Measurements from ENCODE around the gene LRRC61.

Gene LRRC61

DNA sequence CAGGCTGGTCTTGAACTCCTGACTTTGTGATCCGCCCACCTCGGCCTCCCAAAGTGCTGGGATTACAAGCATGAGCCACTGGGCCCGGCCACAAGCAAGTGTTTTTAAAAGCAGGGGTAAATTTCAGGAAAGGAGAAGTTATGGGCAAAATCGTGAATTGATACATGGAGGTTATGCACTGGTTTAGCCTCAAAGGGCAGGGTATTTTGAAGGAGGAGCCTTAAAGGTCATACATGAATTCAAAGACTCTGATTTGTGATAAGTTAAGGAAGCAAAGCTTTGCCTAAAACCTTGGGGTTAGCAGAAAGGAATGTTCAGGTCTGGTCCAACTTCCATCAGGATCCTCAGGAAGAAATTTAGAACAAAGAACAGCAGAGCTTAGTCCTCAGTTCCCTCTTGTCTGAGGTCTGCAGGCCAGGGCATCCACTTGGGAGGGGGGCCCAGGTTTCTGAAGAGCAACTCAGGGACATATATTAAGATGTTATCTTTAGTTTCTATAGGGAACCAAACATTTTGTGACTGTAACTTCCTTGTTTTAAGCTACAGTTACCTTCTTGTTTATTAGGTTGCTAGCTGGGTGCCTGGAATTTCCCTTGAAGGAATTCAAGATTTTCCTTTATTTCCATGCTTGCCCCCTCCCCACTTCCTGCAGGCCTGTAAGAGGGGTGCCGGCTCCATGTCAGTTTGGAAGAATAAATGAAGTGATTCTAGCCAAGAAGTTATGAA, 42.7 kb downstream of the LRRC61 start:
- Histone ChIP-seq H3K4me3 (ENCODE audit: insufficient read depth, low read length, poor library complexity, severe bottlenecking) (no peak overlapping the region), H3K36me3 (ENCODE audit: low read length) (no peaks in the 10 kb centered on the region), H3F3A (ENCODE audit: insufficient read depth) (peaks cover 11% of the 10 kb centered on the region; the same call in 1 of the 2 replicates), H4K20me1 (ENCODE audit: low read depth, low read length) (no peaks in the 10 kb centered on the region), H3K9ac (ENCODE audit: low read length) (no peak overlapping the region), H3K9me3 (ENCODE audit: insufficient read depth, low read length) (no peaks in the 10 kb centered on the region), H3K27me3 (ENCODE audit: low read length) (no peaks in the 10 kb centered on the region), H3K27ac (ENCODE audit: low read depth, low read length) (no peak overlapping the region), H3K79me2 (ENCODE audit: insufficient read depth, low read length) (no peaks in the 10 kb centered on the region), H3K9me2 (replicated peaks; ENCODE audit: insufficient read depth, low read length) (no peaks in the 10 kb centered on the region), H2AFZ (ENCODE audit: low read depth, low read length, severe bottlenecking) (no peak overlapping the region), H3K4me2 (ENCODE audit: low read depth, low read length, poor library complexity, severe bottlenecking) (no peak overlapping the region)
- no peak for TF ChIP-seq EZH2phosphoT487 (conservative IDR thresholded peaks at IDR 0.05; ENCODE audit: low read length)
- TF ChIP-seq, protein P1, sequence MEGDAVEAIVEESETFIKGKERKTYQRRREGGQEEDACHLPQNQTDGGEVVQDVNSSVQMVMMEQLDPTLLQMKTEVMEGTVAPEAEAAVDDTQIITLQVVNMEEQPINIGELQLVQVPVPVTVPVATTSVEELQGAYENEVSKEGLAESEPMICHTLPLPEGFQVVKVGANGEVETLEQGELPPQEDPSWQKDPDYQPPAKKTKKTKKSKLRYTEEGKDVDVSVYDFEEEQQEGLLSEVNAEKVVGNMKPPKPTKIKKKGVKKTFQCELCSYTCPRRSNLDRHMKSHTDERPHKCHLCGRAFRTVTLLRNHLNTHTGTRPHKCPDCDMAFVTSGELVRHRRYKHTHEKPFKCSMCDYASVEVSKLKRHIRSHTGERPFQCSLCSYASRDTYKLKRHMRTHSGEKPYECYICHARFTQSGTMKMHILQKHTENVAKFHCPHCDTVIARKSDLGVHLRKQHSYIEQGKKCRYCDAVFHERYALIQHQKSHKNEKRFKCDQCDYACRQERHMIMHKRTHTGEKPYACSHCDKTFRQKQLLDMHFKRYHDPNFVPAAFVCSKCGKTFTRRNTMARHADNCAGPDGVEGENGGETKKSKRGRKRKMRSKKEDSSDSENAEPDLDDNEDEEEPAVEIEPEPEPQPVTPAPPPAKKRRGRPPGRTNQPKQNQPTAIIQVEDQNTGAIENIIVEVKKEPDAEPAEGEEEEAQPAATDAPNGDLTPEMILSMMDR (IDR thresholded peaks at IDR 0.05; ENCODE audit: insufficient read depth, low read length, poor library complexity, severe bottlenecking), result no peak

DNA sequence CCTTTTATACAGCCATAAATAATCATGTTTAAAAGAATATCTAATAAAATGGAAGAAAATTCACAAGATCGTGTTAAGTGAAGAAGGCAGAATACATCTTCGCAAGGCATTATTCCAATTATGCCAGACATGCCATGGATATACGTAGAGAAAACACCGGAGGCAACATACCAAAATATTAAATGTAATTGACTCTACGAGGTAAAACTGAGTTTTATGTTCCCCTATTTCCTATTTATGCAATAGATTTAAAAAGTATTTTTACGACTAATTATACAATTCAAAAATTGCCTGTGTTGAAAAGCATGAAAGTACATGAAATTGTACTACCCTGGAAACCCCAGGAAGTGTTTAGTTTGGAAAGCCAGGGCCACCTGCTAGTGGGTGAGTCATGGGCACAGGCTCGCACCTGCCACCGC, 44.5 kb downstream of the LRRC61 start:
- TF ChIP-seq, protein P1 (IDR thresholded peaks at IDR 0.05; ENCODE audit: insufficient read depth, low read length, poor library complexity, severe bottlenecking), result no peak
- Histone ChIP-seq H3K9me3 (ENCODE audit: insufficient read depth, low read length) (no peaks in the 10 kb centered on the region), H3K4me2 (ENCODE audit: low read depth, low read length, poor library complexity, severe bottlenecking) (peak overlapping the region; percentile 73), H3K27me3 (ENCODE audit: low read length) (no peaks in the 10 kb centered on the region), H3K9me2 (replicated peaks; ENCODE audit: insufficient read depth, low read length) (no peaks in the 10 kb centered on the region), H4K20me1 (ENCODE audit: low read depth, low read length) (no peaks in the 10 kb centered on the region), H3F3A (ENCODE audit: insufficient read depth) (peaks cover 11% of the 10 kb centered on the region; the same call in 1 of the 2 replicates), H3K27ac (ENCODE audit: low read depth, low read length) (peak overlapping the region; percentile 37), H2AFZ (ENCODE audit: low read depth, low read length, severe bottlenecking) (peak overlapping the region; percentile 57), H3K36me3 (ENCODE audit: low read length) (no peaks in the 10 kb centered on the region), H3K4me3 (ENCODE audit: insufficient read depth, low read length, poor library complexity, severe bottlenecking) (peak overlapping the region; percentile 58), H3K79me2 (ENCODE audit: insufficient read depth, low read length) (no peaks in the 10 kb centered on the region), H3K9ac (ENCODE audit: low read length) (no peak overlapping the region)

DNA sequence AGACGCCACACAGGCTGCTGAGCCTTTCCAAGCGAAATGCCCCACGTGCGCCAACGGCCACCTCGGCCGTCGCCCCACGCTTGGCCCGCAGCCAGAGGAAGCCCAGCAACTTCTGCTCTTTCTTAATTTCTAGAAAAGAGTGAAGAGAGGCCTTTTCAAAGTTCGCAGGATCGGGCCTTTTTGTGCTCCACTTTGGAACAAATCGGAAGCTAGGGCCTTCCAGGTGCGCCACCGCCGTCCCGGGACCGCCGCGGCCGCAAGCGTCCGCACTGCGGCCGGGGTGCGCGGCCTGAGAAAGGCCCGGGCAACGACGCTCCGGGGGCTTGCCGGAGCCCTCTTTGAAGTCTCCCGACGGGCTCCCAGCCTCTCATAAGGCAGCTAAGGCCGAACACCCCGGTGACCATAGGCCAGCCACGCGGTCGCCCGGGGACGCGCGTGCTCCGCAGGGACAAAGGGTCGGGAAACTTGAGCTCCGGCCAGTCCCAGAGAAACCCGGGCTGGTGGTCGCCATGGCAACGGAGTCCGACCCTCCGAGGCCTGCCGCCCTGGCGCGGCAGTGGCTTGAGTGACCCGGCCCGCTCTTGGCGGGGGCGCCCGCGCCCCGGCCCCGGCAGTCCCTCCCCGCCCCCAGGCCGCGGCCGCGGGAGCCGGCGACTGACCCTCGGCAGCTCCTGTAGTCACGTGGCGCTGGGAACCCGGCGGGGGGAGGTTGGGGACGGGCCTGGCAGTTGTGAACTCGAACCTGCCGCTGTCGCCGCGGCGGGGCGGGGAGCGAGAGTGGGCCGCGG, 45.1 kb downstream of the LRRC61 start, which contains the start of gene REPIN1:
Gene REPIN1 (plus strand): TSS at position 727 of the 788 bp plus-strand sequence. CDS start 890 bp downstream, outside the sequence.
- H3K36me3 ChIP-seq (ENCODE audit: low read length), result no peaks in the 10 kb centered on the region
- H3F3A ChIP-seq (ENCODE audit: insufficient read depth), result peaks cover 11% of the 10 kb centered on the region; the same call in 1 of the 2 replicates
- peak within 1 kb of the TSS; percentile 73 for H3K4me2 ChIP-seq (ENCODE audit: low read depth, low read length, poor library complexity, severe bottlenecking)
- H2AFZ ChIP-seq (ENCODE audit: low read depth, low read length, severe bottlenecking), result peak within 1 kb of the TSS; percentile 57
- H3K27ac ChIP-seq (ENCODE audit: low read depth, low read length), result peak within 1 kb of the TSS; percentile 58
- H4K20me1 ChIP-seq (ENCODE audit: low read depth, low read length), result no peaks in the 10 kb centered on the region
- H3K9ac ChIP-seq (ENCODE audit: low read length), result peak within 1 kb of the TSS; percentile 58
- no peaks in the 10 kb centered on the region for H3K9me2 ChIP-seq (replicated peaks; ENCODE audit: insufficient read depth, low read length)
- TF ChIP-seq, protein P1 (IDR thresholded peaks at IDR 0.05; ENCODE audit: insufficient read depth, low read length, poor library complexity, severe bottlenecking), result no peak
- TF ChIP-seq EZH2phosphoT487 (conservative IDR thresholded peaks at IDR 0.05; ENCODE audit: low read length), result no peak
- no peaks in the 10 kb centered on the region for H3K27me3 ChIP-seq (ENCODE audit: low read length)
- no peaks in the 10 kb centered on the region for H3K79me2 ChIP-seq (ENCODE audit: insufficient read depth, low read length)
- H3K9me3 ChIP-seq (ENCODE audit: insufficient read depth, low read length), result no peaks in the 10 kb centered on the region
- H3K4me3 ChIP-seq (ENCODE audit: insufficient read depth, low read length, poor library complexity, severe bottlenecking), result peak within 1 kb of the TSS; percentile 58

All from SU-DHL-6 (cell line).